ENCODE measurements around the gene RANBP17. TPM values are rescaled to one million over a fixed set of nuclear protein-coding genes. Genes with fewer than 3 reads are reported as not detected.

The RANBP17 gene
- total and polyA plus RNA-seq, 2 of the 4 experiments (the other 2 are of a cell fraction): 8.2 to 29.0 TPM

GRCh38 chr5:170886210-170886894, 24.5 kb downstream of the RANBP17 start:
- Histone ChIP-seq H3K36me3 (ENCODE audit: control insufficient read depth, insufficient read depth, low read length) (peaks cover 3% of the 10 kb centered on the region), H3K9me3 (ENCODE audit: control insufficient read depth, insufficient read depth, low read length) (no peaks in the 10 kb centered on the region), H3K9me1 (ENCODE audit: insufficient read depth, low read length) (no peaks in the 10 kb centered on the region), H3K4me1 (ENCODE audit: control insufficient read depth, insufficient read depth, low read length) (peaks cover 4% of the 10 kb centered on the region; the same call in 1 of the 2 replicates), H2AFZ (replicated peaks; ENCODE audit: low read length, poor library complexity) (no peak overlapping the region), H3K9ac (ENCODE audit: low read depth, low read length) (no peak overlapping the region), H2AK5ac (ENCODE audit: low read depth, low read length) (no peak overlapping the region), H2BK120ac (ENCODE audit: low read depth, low read length) (no peak overlapping the region), H2BK5ac (ENCODE audit: low read depth, low read length, poor library complexity, severe bottlenecking) (peak overlapping the region; percentile 25), H3K23ac (ENCODE audit: low read depth, low read length) (no peak overlapping the region), H3K4me2 (ENCODE audit: low read depth, low read length) (no peak overlapping the region; the same call in 1 of the 2 replicates), H3K4ac (ENCODE audit: low read depth, low read length) (peak overlapping the region; percentile 12; the same call in 1 of the 2 replicates), H2BK20ac (ENCODE audit: low read depth, low read length) (peak overlapping the region; percentile 39; the same call in 1 of the 2 replicates), H4K5ac (ENCODE audit: low read depth, low read length) (no peak overlapping the region), H3K79me1 (ENCODE audit: low read depth in 1 of 2, low read length in 2 of 2) (peaks cover 12 to 16% of the 10 kb centered on the region in 2 experiments), H3K18ac (ENCODE audit: low read depth, low read length) (peak overlapping the region; percentile 76; the same call in 1 of the 2 replicates), H3K14ac (replicated peaks; ENCODE audit: low read depth, low read length) (no peak overlapping the region), H2BK15ac (ENCODE audit: low read depth, low read length) (peak overlapping the region; percentile 74; the same call in 1 of the 3 replicates), H3K27me3 (ENCODE audit: control insufficient read depth, insufficient read depth, low read length) (no peaks in the 10 kb centered on the region), H4K8ac (ENCODE audit: low read depth in 2 of 2, low read length in 2 of 2) (no peak overlapping the region), H2AK9ac (replicated peaks; ENCODE audit: low read depth, low read length, poor library complexity) (no peak overlapping the region), H3K4me3 (ENCODE audit: insufficient read depth, low read depth, low read length) (no peak overlapping the region), H3K27ac (ENCODE audit: insufficient read depth, low read length) (no peak overlapping the region), H4K20me1 (ENCODE audit: insufficient read depth, low read length) (no peaks in the 10 kb centered on the region), H3K56ac (ENCODE audit: extremely low read depth, insufficient read depth, low read length) (no peak overlapping the region), H4K91ac (ENCODE audit: insufficient read depth, low read depth, low read length) (no peak overlapping the region)
- WGBS, 2 experiments (ENCODE audit: extremely low coverage in 2 of 2, insufficient read length in 1 of 2): no CpG with 5 or more reads among the region's 3 CpGs
- BruUV-seq (replicated peaks): no TSS peak
- DNase-seq (no peak), ATAC-seq (ENCODE audit: low read depth) (no peak)
- ChIA-PET POLR2A (ENCODE audit: unreplicated experiment) (no interaction called here), CTCF (interaction anchor here (1.0 kb wide), 1 partner anchor 9 kb away, joined by 3 read pairs; no protein-coding TSS in a partner anchor)
- in situ Hi-C loops (cut with MboI; ENCODE audit: low sequenced_read_pairs) (no loop called here), dilution Hi-C loops (cut with HindIII; ENCODE audit: low sequenced_read_pairs, unreplicated experiment) (no loop called here), intact Hi-C loops (cut with micrococcal nuclease) (no loop called here)
- TF ChIP-seq CTCF (conservative IDR thresholded peaks at IDR 0.05; ENCODE audit: low read depth, low read length): no peak
- no peak for TF ChIP-seq RFX5 (IDR thresholded peaks at IDR 0.05; ENCODE audit: low read depth, low read length)
- no peak for TF ChIP-seq POLR2A (IDR thresholded peaks at IDR 0.05; ENCODE audit: low read depth, low read length)
- TF ChIP-seq FOS (IDR thresholded peaks at IDR 0.05; ENCODE audit: low read depth, low read length): no peak
- TF ChIP-seq MXI1 (IDR thresholded peaks at IDR 0.05; ENCODE audit: borderline replicate concordance, low read depth, low read length): no peak
- no peak for TF ChIP-seq BHLHE40 (IDR thresholded peaks at IDR 0.05; ENCODE audit: low read depth, low read length)
- TF ChIP-seq NFE2L2 (IDR thresholded peaks at IDR 0.05; ENCODE audit: low read depth, low read length): no peak
- TF ChIP-seq CEBPB (IDR thresholded peaks at IDR 0.05; ENCODE audit: low read depth, low read length): no peak
- TF ChIP-seq MAZ (IDR thresholded peaks at IDR 0.05; ENCODE audit: borderline replicate concordance, low read depth, low read length): no peak
- no peak for TF ChIP-seq RCOR1 (IDR thresholded peaks at IDR 0.05; ENCODE audit: insufficient replicate concordance, low read length)
- TF ChIP-seq USF2 (IDR thresholded peaks at IDR 0.05; ENCODE audit: low read depth, low read length): no peak
- TF ChIP-seq ELK1 (IDR thresholded peaks at IDR 0.05; ENCODE audit: borderline replicate concordance, low read depth, low read length): no peak
- TF ChIP-seq RAD21 (IDR thresholded peaks at IDR 0.05; ENCODE audit: low read length): no peak
- TF ChIP-seq CHD1 (IDR thresholded peaks at IDR 0.05; ENCODE audit: low read depth, low read length): no peak
- TF ChIP-seq SMC3 (IDR thresholded peaks at IDR 0.05; ENCODE audit: low read depth, low read length): no peak

All from IMR-90 (cell line).